Measurements from ENCODE around the gene RMRP.

RMRP gene

DNA sequence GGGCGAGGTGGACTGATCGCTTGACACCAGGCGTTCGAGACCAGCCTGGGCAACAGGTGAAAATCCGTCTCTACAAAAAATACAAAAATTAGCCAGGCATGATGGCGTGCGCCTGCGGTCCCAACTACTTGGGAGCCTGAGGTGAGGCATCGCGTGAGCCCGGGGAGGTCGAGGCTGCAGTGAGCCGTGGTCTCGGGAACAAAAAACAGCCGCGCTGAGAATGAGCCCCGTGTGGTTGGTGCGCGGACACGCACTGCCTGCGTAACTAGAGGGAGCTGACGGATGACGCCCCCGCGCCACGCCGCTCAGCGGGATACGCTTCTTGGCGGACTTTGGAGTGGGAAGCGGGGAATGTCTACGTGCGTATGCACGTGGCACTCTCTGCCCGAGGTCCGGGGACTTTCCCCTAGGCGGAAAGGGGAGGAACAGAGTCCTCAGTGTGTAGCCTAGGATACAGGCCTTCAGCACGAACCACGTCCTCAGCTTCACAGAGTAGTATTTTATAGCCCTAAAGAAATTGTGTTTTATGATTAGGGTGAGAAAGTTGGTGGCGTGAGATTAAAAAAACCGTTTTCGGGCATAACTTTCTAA, at the start of gene RMRP:
Gene RMRP (minus strand): TSS at position 474 of the 591 bp plus-strand sequence.
- peak; percentile 99 for DNase-seq

- no peak for DNase-seq
Observed at GRCh38 chr9:35706951-35707350, 49.1 kb upstream of the RMRP start.

- DNase-seq, result no peak
Observed at GRCh38 chr9:35705836-35706430, 48.1 kb upstream of the RMRP start.

DNA sequence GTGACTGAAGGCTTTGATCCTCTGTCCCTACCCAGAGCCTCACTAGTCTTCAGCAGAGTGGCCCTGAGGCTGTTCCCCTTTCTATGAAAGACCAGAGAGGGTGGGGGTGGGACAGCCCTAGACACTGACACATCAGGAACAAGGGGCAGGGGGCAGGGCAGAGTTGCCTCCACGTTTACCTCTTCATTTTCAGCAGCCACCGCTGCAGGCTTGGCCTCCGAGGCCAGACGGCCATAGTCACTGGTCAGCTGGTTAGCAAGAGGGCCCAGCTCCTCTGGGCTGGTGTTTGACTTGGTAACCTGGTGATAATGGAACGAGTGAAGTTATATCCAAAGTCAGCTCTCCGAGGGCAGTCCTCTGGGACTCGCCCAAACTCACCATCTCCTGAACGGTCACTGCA, 47.6 kb upstream of the RMRP start:
- DNase-seq, result no peak

- DNase-seq, result no peak
Observed at GRCh38 chr9:35703906-35704672, 46.3 kb upstream of the RMRP start.

GRCh38 chr9:35702696-35703095, 44.9 kb upstream of the RMRP start:
- no peak for DNase-seq

DNA sequence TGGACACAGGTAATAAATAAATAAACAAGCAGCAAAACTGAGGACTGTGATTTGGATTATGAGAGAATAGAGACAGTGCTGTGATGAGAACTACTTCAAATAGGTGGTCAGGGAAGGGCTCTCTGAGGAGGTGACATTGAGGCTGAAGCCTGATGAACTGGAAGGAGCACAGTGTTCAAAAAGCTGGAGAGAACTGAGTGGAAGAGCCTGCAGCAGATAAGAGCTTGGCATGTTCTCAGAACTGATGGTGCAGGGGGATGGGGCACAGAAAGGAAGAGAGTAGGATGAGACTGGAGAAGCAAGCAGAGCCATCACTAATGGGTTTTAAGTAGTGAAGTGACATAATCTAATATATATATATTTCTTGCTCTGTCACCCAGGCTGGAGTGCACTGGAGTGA, 43.1 kb upstream of the RMRP start:
- DNase-seq, result no peak

DNA sequence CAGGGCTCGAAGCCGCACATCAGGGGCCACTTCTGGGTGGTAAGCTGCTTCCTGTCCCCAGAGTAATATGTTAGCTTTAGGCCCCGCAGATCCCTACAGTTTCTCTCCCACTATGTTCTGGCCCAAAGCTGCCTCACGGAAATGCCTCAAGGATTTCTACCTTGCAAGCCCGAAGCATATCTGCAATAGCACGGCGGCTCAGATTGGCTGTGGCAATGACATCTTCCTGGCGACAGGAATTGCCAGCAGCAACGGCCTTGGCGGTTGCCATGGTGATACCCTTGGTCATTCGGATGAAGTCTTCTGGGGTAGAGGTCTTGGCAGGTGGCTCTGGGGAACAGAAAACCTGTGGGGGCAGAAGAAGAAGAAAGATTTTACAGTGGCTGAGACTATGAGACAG, 42.2 kb upstream of the RMRP start:
- DNase-seq, result no peak

DNA sequence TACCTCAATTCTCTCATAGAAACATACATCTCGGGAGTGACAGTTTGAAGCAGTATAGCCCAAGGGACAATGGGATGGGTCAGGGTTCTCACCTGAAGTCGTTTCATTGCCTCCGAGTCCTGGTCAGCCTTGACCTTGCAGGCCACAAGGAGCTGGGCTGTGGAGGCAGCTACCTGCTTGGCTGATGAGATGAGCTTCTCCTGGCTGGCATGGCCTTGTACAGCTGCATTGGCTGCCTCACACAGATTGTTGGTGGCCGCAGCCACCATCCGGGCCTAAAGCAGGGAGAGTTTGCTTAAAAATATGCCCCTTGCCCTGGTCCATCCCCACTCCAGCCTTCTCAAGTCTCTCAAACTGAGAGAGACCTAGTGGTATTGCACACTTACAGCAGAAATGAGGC, 40.4 kb upstream of the RMRP start:
- DNase-seq, result no peak

- no peak for DNase-seq
Observed at GRCh38 chr9:35697486-35697885, 39.7 kb upstream of the RMRP start.

DNA sequence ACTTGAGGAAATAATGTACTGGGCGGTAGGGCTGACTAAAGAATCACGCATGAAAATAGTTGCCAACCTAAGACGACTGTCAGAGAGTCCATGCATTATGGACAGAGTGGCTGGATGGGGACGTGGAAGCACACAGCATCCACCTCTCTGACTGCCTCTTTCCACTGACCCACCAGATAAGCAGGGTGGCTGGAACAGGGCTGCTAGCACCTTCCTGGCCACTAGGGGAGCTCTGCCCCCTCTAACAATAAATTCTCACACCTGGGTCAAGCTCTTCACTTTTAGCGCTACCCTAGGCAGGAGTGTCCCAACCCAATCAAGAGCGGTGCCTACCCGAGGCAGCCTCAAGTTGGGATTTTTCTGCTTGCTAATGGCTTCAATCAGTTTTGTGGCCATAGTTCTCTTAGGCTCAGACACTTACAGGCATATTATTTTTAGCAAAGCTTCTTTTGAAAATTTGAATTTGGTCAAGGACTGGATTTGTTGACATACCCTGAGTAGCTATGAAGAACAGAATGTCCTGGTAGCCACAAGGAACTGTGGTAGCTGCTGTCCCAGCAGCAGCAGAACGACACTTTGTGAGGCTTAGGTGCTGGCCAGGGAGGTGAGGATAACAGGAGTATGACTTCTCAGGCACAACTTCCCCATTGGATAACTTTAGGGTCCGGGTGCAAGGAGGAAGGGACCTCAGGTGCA, 38.8 kb upstream of the RMRP start:
- DNase-seq, result peak; percentile 66

GRCh38 chr9:35695943-35696401, 38.2 kb upstream of the RMRP start:
- no peak for DNase-seq

GRCh38 chr9:35691757-35692301, 34.0 kb upstream of the RMRP start:
- no peak for DNase-seq

DNA sequence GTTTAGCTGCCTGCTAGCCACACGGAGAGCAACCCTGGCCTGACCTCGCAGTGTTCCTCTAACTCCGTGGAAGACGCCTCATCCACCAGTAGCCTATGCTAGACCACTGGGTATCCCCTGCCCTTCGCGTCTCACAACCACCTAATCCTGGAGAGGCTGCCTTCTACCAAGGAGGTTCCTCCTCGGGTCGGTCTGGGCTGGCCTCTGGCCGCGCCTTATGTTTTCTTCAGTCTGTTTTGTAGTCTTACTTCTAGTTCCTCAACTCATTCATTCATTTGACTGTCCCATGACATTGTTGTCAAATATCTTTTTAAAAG, 33.5 kb upstream of the RMRP start:
- no peak for DNase-seq

DNA sequence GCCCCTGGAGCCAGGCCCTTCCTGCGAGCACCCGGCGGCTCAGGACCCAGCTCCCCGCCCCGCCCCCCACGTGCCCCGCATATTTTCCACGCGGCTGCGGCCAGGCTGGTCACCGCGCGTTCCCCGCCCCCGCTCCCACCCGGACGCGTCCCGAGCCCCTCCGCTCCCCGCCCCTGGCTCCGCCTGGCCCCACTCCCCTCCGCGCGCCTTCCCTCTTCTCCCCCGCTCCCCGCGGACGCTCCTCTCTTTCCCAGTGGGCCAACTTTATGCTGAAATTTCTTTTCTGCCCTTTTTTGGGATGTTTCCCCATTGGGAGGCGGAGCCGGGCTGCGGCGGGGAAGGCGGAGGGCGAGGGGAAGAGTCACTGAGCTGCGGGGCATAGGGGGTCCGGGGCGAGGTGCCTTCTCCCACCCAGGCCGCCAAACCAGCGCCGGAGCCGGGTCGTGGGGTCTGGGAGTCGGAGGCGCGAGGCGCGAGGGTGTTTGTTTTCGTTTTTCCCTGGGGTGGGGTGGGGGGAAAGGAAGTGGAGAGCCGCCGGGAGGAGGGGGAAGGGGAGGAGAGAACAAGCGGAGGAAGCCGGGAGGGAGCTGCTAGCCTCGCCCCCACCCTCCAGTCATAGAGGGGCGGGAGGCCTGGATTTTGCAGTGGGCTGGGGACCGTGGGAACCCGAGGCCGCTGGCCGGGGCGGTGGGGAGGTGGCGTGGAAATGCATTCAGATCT, 33.0 kb upstream of the RMRP start:
- peak; percentile 19 for DNase-seq

DNA sequence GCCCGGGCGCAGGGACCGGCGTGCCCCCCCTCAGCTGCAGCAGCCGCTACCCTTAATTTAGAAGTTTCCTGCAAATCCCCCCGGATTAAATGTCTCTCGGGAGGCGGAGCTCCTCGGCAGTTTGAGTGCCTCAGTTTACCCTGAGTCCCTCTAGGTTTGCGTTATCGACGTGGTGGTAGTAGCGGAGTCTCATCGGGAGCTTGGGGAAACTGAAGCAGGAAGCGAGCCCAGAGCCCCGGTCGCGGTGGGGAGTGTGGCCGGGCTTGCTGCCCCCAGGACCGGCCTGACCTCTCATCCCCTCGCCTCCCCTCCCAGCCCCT, 32.4 kb upstream of the RMRP start:
- no peak for DNase-seq

GRCh38 chr9:35689542-35690293, 31.9 kb upstream of the RMRP start, which contains the start of gene TPM2:
Gene TPM2, minus strand, starts transcription at chr9:35689925. Its CDS starts 108 bp downstream, at chr9:35689817.
- DNase-seq, result no peak

GRCh38 chr9:35688558-35689541, 31.0 kb upstream of the RMRP start:
- peak; percentile 52 for DNase-seq

DNA sequence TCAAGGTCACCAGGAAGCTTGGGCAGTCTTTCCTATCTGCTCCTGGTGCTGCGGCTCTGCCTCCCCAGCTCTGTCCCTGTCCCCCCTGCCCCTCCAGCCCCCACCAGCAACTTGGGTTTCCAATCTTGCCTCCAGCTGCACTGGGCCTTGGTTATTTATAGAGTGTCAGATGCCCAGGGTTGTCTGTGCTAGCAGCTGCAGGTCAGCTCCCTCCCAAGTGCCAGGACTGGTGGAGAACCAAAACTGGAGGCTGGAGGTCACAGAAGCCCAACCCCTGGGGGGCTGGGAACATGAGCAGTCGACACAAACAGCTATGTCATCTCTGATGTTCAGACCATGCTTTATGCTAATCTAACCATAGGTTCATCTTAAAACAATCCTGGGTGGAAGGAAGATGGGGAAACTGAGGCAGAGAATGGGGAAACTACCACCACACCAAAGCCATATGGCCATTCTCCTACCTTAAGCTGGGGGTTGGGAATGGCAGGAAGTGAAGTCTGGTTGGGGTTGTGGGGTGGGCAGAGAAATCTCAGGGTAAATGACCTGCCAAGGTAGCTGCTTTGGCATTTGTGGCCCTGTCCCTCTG, 30.2 kb upstream of the RMRP start:
- no peak for DNase-seq

- DNase-seq, result no peak
Observed at GRCh38 chr9:35687306-35687705, 29.5 kb upstream of the RMRP start.
